HG03521 (cell line): ENCODE results near the gene NDUFB10.

ENCODE experiments used
- ATAC-seq: cut with Tn5 transposase; IDR thresholded peaks from one replicate; pipeline ENCODE4 v1.9.1; 2021; ENCODE audit warnings: mild to moderate bottlenecking, moderate library complexity; ENCODE audit not compliant: unreplicated experiment

The NDUFB10 gene

GRCh38 chr16:1965396-1966001 lies 6.2 kb downstream of the NDUFB10 start:
- ATAC-seq, result no peak

- no peak for ATAC-seq
Measured at GRCh38 chr16:1966460-1966859, 7.1 kb downstream of the NDUFB10 start, which contains the start of gene RNF151. Gene RNF151 (plus strand): TSS chr16:1966856. CDS start chr16:1966882, 26 bp downstream.

GRCh38 chr16:1968146-1968953 lies 9.0 kb downstream of the NDUFB10 start:
- no peak for ATAC-seq

- ATAC-seq, result peak; percentile 88
Measured at GRCh38 chr16:1971796-1972489, 12.6 kb downstream of the NDUFB10 start, which contains the start of gene TBL3. Gene TBL3 (plus strand): TSS chr16:1972053. CDS start chr16:1972165, 112 bp downstream.

GRCh38 chr16:1972490-1972877 lies 13.1 kb downstream of the NDUFB10 start:
- ATAC-seq, result peak; percentile 4

- ATAC-seq, result no peak
Measured at GRCh38 chr16:1973461-1974156, 14.3 kb downstream of the NDUFB10 start.

GRCh38 chr16:1974157-1975070 lies 15.1 kb downstream of the NDUFB10 start:
- ATAC-seq, result no peak

- no peak for ATAC-seq
Measured at GRCh38 chr16:1975432-1976215, 16.3 kb downstream of the NDUFB10 start.

GRCh38 chr16:1976216-1976520 lies 16.8 kb downstream of the NDUFB10 start:
- ATAC-seq, result no peak

GRCh38 chr16:1976951-1977874 lies 17.9 kb downstream of the NDUFB10 start:
- no peak for ATAC-seq

- no peak for ATAC-seq
Measured at GRCh38 chr16:1977875-1978268, 18.5 kb downstream of the NDUFB10 start.

GRCh38 chr16:1978476-1979120 lies 19.3 kb downstream of the NDUFB10 start:
- no peak for ATAC-seq

GRCh38 chr16:1979271-1980029 lies 20.1 kb downstream of the NDUFB10 start:
- no peak for ATAC-seq

GRCh38 chr16:1980030-1980769 lies 20.9 kb downstream of the NDUFB10 start:
- ATAC-seq, result no peak

- no peak for ATAC-seq
Measured at GRCh38 chr16:1980770-1981087, 21.4 kb downstream of the NDUFB10 start.

GRCh38 chr16:1981398-1981836 lies 22.1 kb downstream of the NDUFB10 start, which contains the start of gene NOXO1:
Gene NOXO1 (minus strand): TSS chr16:1981469. CDS start chr16:1981179, 290 bp downstream.
- no peak for ATAC-seq
